Astrocyte (in vitro differentiated cells and primary cell): Measurements from ENCODE around the gene EGFL7. TPM values are rescaled to one million over a fixed set of nuclear protein-coding genes. Genes with fewer than 3 reads are reported as not detected.

Experiments
- DNase-seq: peaks from one replicate; pipeline ENCODE4 v3.0.0-alpha.2; 2010; ENCODE audit warnings: low read depth
- FAIRE-seq: peaks from 2 replicates; lab custom pipeline; 2011; peaks lifted over from hg19 to GRCh38; lab: Jason Lieb, UNC
- H2AFZ ChIP-seq: 2 replicates; pipeline ENCODE4 v1.6.0; 2012; ENCODE audit warnings: low read depth, low read length, inconsistent platforms
- H3K27ac ChIP-seq: 2 replicates; pipeline ENCODE4 v1.5.1; 2011; ENCODE audit warnings: low read depth, low read length, inconsistent platforms
- H3K27me3 ChIP-seq: 2 replicates; pipeline ENCODE4 v1.6.0; 2011; ENCODE audit warnings: low read length, inconsistent platforms; ENCODE audit not compliant: insufficient read depth
- H3K36me3 ChIP-seq: 2 replicates; pipeline ENCODE4 v1.5.1; 2011; ENCODE audit warnings: low read length, inconsistent platforms; ENCODE audit not compliant: insufficient read depth
- H3K4me1 ChIP-seq: 2 replicates; pipeline ENCODE4 v1.5.1; 2011; ENCODE audit warnings: low read length, inconsistent platforms; ENCODE audit not compliant: insufficient read depth
- H3K4me2 ChIP-seq: 2 replicates; pipeline ENCODE4 v1.6.0; 2012; ENCODE audit warnings: low read length, inconsistent platforms
- H3K4me3 ChIP-seq: 2 replicates; pipeline ENCODE4 v1.5.1; 2011; ENCODE audit warnings: low read depth, mild to moderate bottlenecking, low read length, inconsistent platforms; ENCODE audit not compliant: insufficient read depth
- H3K79me2 ChIP-seq: 2 replicates; pipeline ENCODE4 v1.6.0; 2012; ENCODE audit warnings: mild to moderate bottlenecking, low read length, inconsistent platforms; ENCODE audit not compliant: insufficient read depth
- H3K9ac ChIP-seq: 2 replicates; pipeline ENCODE4 v1.6.0; 2012; ENCODE audit warnings: mild to moderate bottlenecking, low read length, inconsistent platforms
- H3K9me3 ChIP-seq: 2 replicates; pipeline ENCODE4 v1.5.1; 2012; ENCODE audit warnings: low read depth, mild to moderate bottlenecking, low read length, inconsistent platforms; ENCODE audit not compliant: insufficient read depth
- H4K20me1 ChIP-seq: 2 replicates; pipeline ENCODE4 v1.6.0; 2012; ENCODE audit warnings: low read length, inconsistent platforms; ENCODE audit not compliant: insufficient read depth
- H3K27ac Mint-ChIP-seq: one replicate; pipeline ENCODE4 v1.8.0; 2021; ENCODE audit warnings: mild to moderate bottlenecking, mixed read lengths; ENCODE audit not compliant: unreplicated experiment
- H3K27me3 Mint-ChIP-seq: one replicate; pipeline ENCODE4 v1.8.0; 2021; ENCODE audit warnings: low read depth, mixed read lengths; ENCODE audit not compliant: unreplicated experiment
- H3K36me3 Mint-ChIP-seq: one replicate; pipeline ENCODE4 v1.8.0; 2021; ENCODE audit warnings: low read depth, mixed read lengths; ENCODE audit not compliant: unreplicated experiment
- H3K4me1 Mint-ChIP-seq: one replicate; pipeline ENCODE4 v1.8.0; 2021; ENCODE audit warnings: low read depth, mixed read lengths; ENCODE audit not compliant: unreplicated experiment
- H3K4me3 Mint-ChIP-seq: one replicate; pipeline ENCODE4 v1.8.0; 2021; ENCODE audit warnings: mild to moderate bottlenecking, moderate library complexity, mixed read lengths; ENCODE audit not compliant: unreplicated experiment
- H3K9me3 Mint-ChIP-seq: one replicate; pipeline ENCODE4 v1.8.0; 2021; ENCODE audit warnings: mild to moderate bottlenecking, mixed read lengths; ENCODE audit not compliant: unreplicated experiment
- CTCF ChIP-seq: IDR thresholded peaks from 2 replicates; pipeline ENCODE4 v1.5.1; 2011; ENCODE audit warnings: low read depth, mild to moderate bottlenecking, inconsistent platforms, low read length, moderate library complexity; ENCODE audit not compliant: insufficient read depth
- EZH2 ChIP-seq: IDR thresholded peaks from 2 replicates; pipeline ENCODE4 v1.6.1; 2012; ENCODE audit warnings: mild to moderate bottlenecking, low read length, inconsistent platforms; ENCODE audit not compliant: insufficient read depth
- total RNA-seq: library from RNA; stranded (reverse); gene quantifications from 2 replicates; pipeline ENCODE4 v1.2.1, GENCODE V29; 2021

Gene EGFL7
- total RNA-seq, 1 donor from 2014 or later, result 12.3 TPM

- H3K79me2 ChIP-seq, result no peaks in the 10 kb centered on the region
- H3K9me3 ChIP-seq, result no peaks in the 10 kb centered on the region
- H3K4me1 ChIP-seq, result peaks cover 3% of the 10 kb centered on the region
- H3K27ac Mint-ChIP-seq, result no peak overlapping the region
- H3K9ac ChIP-seq, result no peak overlapping the region
- H3K4me3 ChIP-seq, result no peak overlapping the region
- no peaks in the 10 kb centered on the region for H3K9me3 Mint-ChIP-seq
- no peak overlapping the region for H3K27ac ChIP-seq
- H3K4me3 Mint-ChIP-seq, result no peak overlapping the region
- DNase-seq (no peak), FAIRE-seq (no peak)
- no peaks in the 10 kb centered on the region for H3K36me3 Mint-ChIP-seq
- no peaks in the 10 kb centered on the region for H3K36me3 ChIP-seq
- no peaks in the 10 kb centered on the region for H4K20me1 ChIP-seq
- peaks cover 3% of the 10 kb centered on the region for H3K27me3 Mint-ChIP-seq
- no peak overlapping the region for H2AFZ ChIP-seq
- no peak overlapping the region for H3K4me2 ChIP-seq
- TF ChIP-seq EZH2 (no peak), CTCF (no peak)
- H3K4me1 Mint-ChIP-seq, result no peaks in the 10 kb centered on the region
- H3K27me3 ChIP-seq, result no peaks in the 10 kb centered on the region
Measured at GRCh38 chr9:136650648-136651047, 12.1 kb upstream of the EGFL7 start.

- H3K36me3 ChIP-seq, result no peaks in the 10 kb centered on the region
- H3K9ac ChIP-seq, result no peak overlapping the region
- H3K27me3 ChIP-seq, result no peaks in the 10 kb centered on the region
- Mint-ChIP-seq H3K36me3 (no peaks in the 10 kb centered on the region), H3K9me3 (no peaks in the 10 kb centered on the region), H3K27ac (no peak overlapping the region), H3K4me3 (no peak overlapping the region), H3K4me1 (peaks cover 1% of the 10 kb centered on the region), H3K27me3 (peaks cover 3% of the 10 kb centered on the region)
- no peak overlapping the region for H3K4me2 ChIP-seq
- no peaks in the 10 kb centered on the region for H3K79me2 ChIP-seq
- no peak overlapping the region for H3K27ac ChIP-seq
- TF ChIP-seq EZH2, result no peak
- no peak for TF ChIP-seq CTCF
- H3K4me3 ChIP-seq, result no peak overlapping the region
- FAIRE-seq (no peak), DNase-seq (no peak)
- no peak overlapping the region for H2AFZ ChIP-seq
- H4K20me1 ChIP-seq, result no peaks in the 10 kb centered on the region
- peaks cover 6% of the 10 kb centered on the region for H3K4me1 ChIP-seq
- H3K9me3 ChIP-seq, result no peaks in the 10 kb centered on the region
Measured at GRCh38 chr9:136651860-136652259, 10.9 kb upstream of the EGFL7 start.

GRCh38 chr9:136653323-136654079 is 9.2 kb upstream of the EGFL7 start:
- no peaks in the 10 kb centered on the region for H3K36me3 Mint-ChIP-seq
- FAIRE-seq, result no peak
- H3K4me3 ChIP-seq, result no peak overlapping the region
- H3K36me3 ChIP-seq, result no peaks in the 10 kb centered on the region
- no peak overlapping the region for H3K27ac Mint-ChIP-seq
- no peaks in the 10 kb centered on the region for H3K79me2 ChIP-seq
- no peak overlapping the region for H3K4me3 Mint-ChIP-seq
- H3K27ac ChIP-seq, result no peak overlapping the region
- no peaks in the 10 kb centered on the region for H4K20me1 ChIP-seq
- peaks cover 6% of the 10 kb centered on the region for H3K4me1 ChIP-seq
- TF ChIP-seq CTCF, result no peak
- no peak for TF ChIP-seq EZH2
- peaks cover 8% of the 10 kb centered on the region for H3K27me3 Mint-ChIP-seq
- no peak overlapping the region for H3K4me2 ChIP-seq
- DNase-seq, result no peak
- H3K9ac ChIP-seq, result no peak overlapping the region
- no peak overlapping the region for H2AFZ ChIP-seq
- H3K27me3 ChIP-seq, result no peaks in the 10 kb centered on the region
- H3K9me3 ChIP-seq, result no peaks in the 10 kb centered on the region
- H3K4me1 Mint-ChIP-seq, result peaks cover 1% of the 10 kb centered on the region
- no peaks in the 10 kb centered on the region for H3K9me3 Mint-ChIP-seq
